Vagina (tissue), 2 donors: ENCODE results near the gene TRIM7. TPM values are rescaled to one million over a fixed set of nuclear protein-coding genes. Genes with fewer than 3 reads are reported as not detected.
"Not testable (repeated sequence)": the region's sequence is repeated elsewhere in the genome, so short reads cannot be mapped to it uniquely, and the experiment has no call there.

Source experiments
- DNase-seq, 2 donors: peaks; one replicate each; pipeline ENCODE4 v3.0.0-alpha.2; 2017; ENCODE audit errors: extremely low spot score in 2 of 2
- H3K27ac ChIP-seq: fragments of 200-600 bp; sonication (generic); one replicate; pipeline ENCODE4 v1.5.1; 2019
- H3K27me3 ChIP-seq: fragments of 200-600 bp; sonication (generic); one replicate; pipeline ENCODE4 v1.5.1; 2019
- H3K36me3 ChIP-seq, 2 donors: fragments of 200-600 bp; sonication (generic); one replicate each; pipeline ENCODE4 v1.5.1; 2017 to 2019
- H3K4me1 ChIP-seq: fragments of 200-600 bp; sonication (generic); one replicate; pipeline ENCODE4 v1.5.1; 2019
- H3K4me3 ChIP-seq, 2 donors: fragments of 200-600 bp; sonication (generic); 1 replicate in 1 of 2; 2 replicates in 1 of 2; pipeline ENCODE4 v1.5.1; 2016 to 2019
- H3K9me3 ChIP-seq: fragments of 200-600 bp; sonication (generic); one replicate; pipeline ENCODE4 v1.5.1; 2019
- CTCF ChIP-seq, 3 experiments: fragments of 450-650 bp in 2 of 3; fragments of 200-600 bp in 1 of 3; sonication (generic) in 1 of 3; IDR thresholded peaks; one replicate each; pipeline ENCODE4 v1.5.1; 2017 to 2019; ENCODE audit warnings: antibody characterized with exemption in 3 of 3, mild to moderate bottlenecking in 2 of 3, moderate library complexity in 2 of 3
- POLR2A ChIP-seq, 2 donors: fragments of 450-650 bp; IDR thresholded peaks; one replicate each; pipeline ENCODE4 v1.6.1; 2017; ENCODE audit warnings: antibody characterized with exemption in 2 of 2, mild to moderate bottlenecking in 2 of 2, moderate library complexity in 2 of 2
- POLR2AphosphoS5 ChIP-seq, 2 donors: sonication (generic); formaldehyde crosslinking; IDR thresholded peaks; one replicate each; pipeline ENCODE4 v1.9.0; 2017; ENCODE audit warnings: antibody characterized with exemption in 2 of 2, mild to moderate bottlenecking in 2 of 2, low read depth in 1 of 2; ENCODE audit not compliant: insufficient read depth in 1 of 2
- intact Hi-C: fragments of 100-400 bp; cut with DNase I; formaldehyde crosslinking; loops from one replicate; pipeline ENCODE4 v1.15.1; 2023
- microRNA-seq: library from miRNA; unstranded; fragments of <30 nt; microRNA quantifications from one replicate; pipeline ENCODE4, GENCODE V29; 2017; ENCODE audit warnings: borderline number of aligned reads, borderline replicate concordance
- small RNA-seq: library from RNA; depleted of rRNA; stranded (forward); fragments of <200 nt; gene quantifications from one replicate; pipeline ENCODE3, GENCODE V24; 2016
- total RNA-seq: library from RNA; depleted of rRNA; stranded (reverse); fragments of >200 nt; gene quantifications from one replicate; pipeline ENCODE4 v1.2.3, GENCODE V29; 2016

TRIM7 gene
- total RNA-seq, 1 donor from 2014 or later, result 21.6 TPM

DNA sequence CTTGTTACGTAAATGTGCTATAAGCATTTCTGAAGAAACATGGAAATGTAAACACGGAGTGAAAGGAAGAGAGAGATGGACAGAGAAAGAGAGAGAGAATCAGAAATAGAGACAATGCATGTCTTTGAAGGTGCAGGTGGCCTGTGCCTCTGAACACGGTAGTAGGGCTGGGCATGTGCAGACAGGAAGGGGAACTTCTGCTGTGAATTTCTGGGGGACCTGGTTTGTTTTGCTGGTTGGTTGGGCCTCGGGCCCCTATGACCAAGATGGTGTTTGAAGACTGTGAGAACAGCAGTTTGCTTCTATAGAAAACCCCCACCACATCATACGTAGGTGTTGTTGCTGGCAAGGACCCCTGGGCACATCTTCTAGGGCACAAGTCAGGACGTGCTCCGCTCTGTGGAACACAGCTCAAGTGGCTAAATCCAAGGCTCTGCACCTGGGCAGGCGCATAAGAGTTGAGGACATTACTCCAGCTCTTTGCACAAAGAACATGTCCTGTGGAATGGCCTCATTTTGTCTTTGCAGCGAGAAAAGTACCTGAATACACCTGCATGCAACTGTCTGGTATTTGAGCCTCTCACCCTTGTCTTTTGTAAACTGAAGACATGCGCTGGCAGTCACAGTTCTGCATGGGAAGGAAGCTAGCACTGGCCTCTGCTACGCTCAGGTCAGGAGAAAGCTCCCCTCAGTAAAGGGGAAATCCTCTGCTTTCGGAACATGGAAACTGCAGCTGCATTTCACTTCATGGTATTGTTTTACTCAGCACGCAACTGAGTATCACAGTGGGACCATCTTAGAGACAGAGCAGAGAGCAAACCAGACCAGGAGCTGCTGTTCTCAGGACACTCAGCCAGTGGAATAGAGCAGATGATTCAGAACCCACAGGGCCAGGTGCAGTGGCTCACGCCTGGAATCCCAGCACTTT lies 54.9 kb downstream of the TRIM7 start:
- peaks cover 11% of the 10 kb centered on the region for H3K4me1 ChIP-seq
- DNase-seq, result no peak
- H3K36me3 ChIP-seq, result no peaks in the 10 kb centered on the region
- intact Hi-C loops, result no loop called here
- no peak overlapping the region for H3K27ac ChIP-seq
- no peaks in the 10 kb centered on the region for H3K9me3 ChIP-seq
- H3K4me3 ChIP-seq, result no peak overlapping the region
- TF ChIP-seq POLR2AphosphoS5 (IDR thresholded peaks at IDR 0.05; ENCODE audit: insufficient read depth in 1 of 2, low read depth in 1 of 2), result no peak
- no peak for TF ChIP-seq CTCF (IDR thresholded peaks at IDR 0.05)
- no peak for TF ChIP-seq POLR2A (IDR thresholded peaks at IDR 0.05)
- H3K27me3 ChIP-seq, result no peaks in the 10 kb centered on the region

DNA sequence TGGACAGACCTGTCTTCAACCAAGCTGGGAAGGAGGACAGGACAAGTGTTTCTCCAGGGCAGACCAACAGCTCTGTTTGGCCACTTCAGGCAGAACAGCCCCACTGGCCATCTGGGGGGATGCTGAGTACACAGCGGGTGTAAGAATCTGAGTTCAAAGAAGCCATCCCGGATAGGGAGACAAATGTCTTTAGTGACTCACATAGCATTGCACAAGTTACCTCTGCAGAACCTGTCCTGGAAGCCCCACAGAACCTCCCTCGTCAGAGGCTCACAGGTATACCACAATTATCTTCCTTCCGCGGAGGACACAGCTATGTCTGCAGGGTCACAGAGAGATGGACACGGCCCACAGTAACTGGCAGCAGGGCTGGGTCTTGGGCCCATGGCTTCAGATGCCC lies 55.6 kb downstream of the TRIM7 start:
- no peak for DNase-seq
- Histone ChIP-seq H3K27me3 (no peaks in the 10 kb centered on the region), H3K9me3 (no peaks in the 10 kb centered on the region), H3K4me1 (peaks cover 11% of the 10 kb centered on the region), H3K4me3 (no peak overlapping the region), H3K27ac (no peak overlapping the region), H3K36me3 (no peaks in the 10 kb centered on the region)
- intact Hi-C loops, result no loop called here
- TF ChIP-seq POLR2AphosphoS5 (IDR thresholded peaks at IDR 0.05; ENCODE audit: insufficient read depth in 1 of 2, low read depth in 1 of 2), result no peak
- no peak for TF ChIP-seq CTCF (IDR thresholded peaks at IDR 0.05)
- no peak for TF ChIP-seq POLR2A (IDR thresholded peaks at IDR 0.05)

GRCh38 chr5:181146927-181147636 lies 57.9 kb downstream of the TRIM7 start, which contains the start of gene OR2V2:
OR2V2 (plus strand) TSS chr5:181147586; CDS start chr5:181154943, 7,357 bp downstream.
- intact Hi-C loops, H3K36me3 ChIP-seq, H3K4me3 ChIP-seq, DNase-seq, H3K27me3 ChIP-seq, H3K27ac ChIP-seq, H3K9me3 ChIP-seq: not testable (repeated sequence)
- H3K4me1 ChIP-seq, result peaks cover 11% of the 10 kb centered on the region

DNA sequence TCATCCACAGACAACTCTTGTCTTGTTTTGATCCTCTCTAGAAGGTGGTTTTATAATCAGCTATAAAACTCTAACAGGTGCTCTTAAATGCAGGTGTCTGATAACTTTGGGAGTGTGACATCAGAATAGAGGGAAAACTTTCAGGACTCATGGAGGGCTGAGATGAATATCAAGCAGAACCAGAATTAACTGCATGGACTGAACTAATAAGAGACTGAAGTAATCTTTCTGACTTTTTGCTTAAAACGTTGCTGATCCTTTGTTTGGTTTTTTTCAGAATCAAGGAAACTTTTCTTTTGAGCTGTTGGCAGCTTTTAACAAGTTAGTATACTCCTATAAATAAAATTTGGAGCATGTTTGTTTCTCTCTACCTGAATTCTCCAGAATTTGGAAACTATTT lies 59.9 kb downstream of the TRIM7 start:
- no peaks in the 10 kb centered on the region for H3K36me3 ChIP-seq
- TF ChIP-seq POLR2AphosphoS5 (IDR thresholded peaks at IDR 0.05; ENCODE audit: insufficient read depth in 1 of 2, low read depth in 1 of 2), result no peak
- no peak for TF ChIP-seq CTCF (IDR thresholded peaks at IDR 0.05)
- H3K4me1 ChIP-seq, result peaks cover 11% of the 10 kb centered on the region
- no peak for DNase-seq
- H3K27me3 ChIP-seq, result no peaks in the 10 kb centered on the region
- no peaks in the 10 kb centered on the region for H3K9me3 ChIP-seq
- H3K4me3 ChIP-seq, result no peak overlapping the region
- intact Hi-C loops, result no loop called here
- no peak overlapping the region for H3K27ac ChIP-seq

Small RNA genes lying within 50 kb of the gene (microRNA-seq; reads per million reads assigned to microRNA genes)
- gene MIR4638, result not detected

Small RNA genes lying within 50 kb of the gene (small RNA-seq; reads per million reads assigned to genes)
- gene MIR4638 (not detected), gene SNORD95 (not detected), gene SNORD96A (not detected)

Other genes with a start within 250 kb of the TRIM7 start
- gene BTNL3, start 216.3 kb downstream of the TRIM7 start, total RNA-seq, result not detected
- 34.1 TPM for gene BTNL9, start 164.9 kb downstream of the TRIM7 start, total RNA-seq
- not detected for gene OR2V1, start 74.0 kb downstream of the TRIM7 start, total RNA-seq
- gene OR2V2, start 57.6 kb downstream of the TRIM7 start, total RNA-seq, result not detected
- 7.9 TPM for gene TRIM41, start 18.1 kb upstream of the TRIM7 start, total RNA-seq
- gene RACK1, start 38.7 kb upstream of the TRIM7 start, total RNA-seq, result 3,043 TPM
- gene TRIM52, start 55.9 kb upstream of the TRIM7 start, total RNA-seq, result 17.2 TPM
- gene OR4F3, start 162.1 kb upstream of the TRIM7 start, total RNA-seq, result not detected